T47D (cell line): Measurements from ENCODE around the gene GAS5.

ENCODE experiments used
- DNase-seq, 2 experiments: peaks; one replicate each; pipeline versions ENCODE4 v3.0.0 to v3.0.0-alpha.2; 2011 to 2012; ENCODE audit warnings: low read depth in 1 of 2, low spot score in 1 of 2
- JUND ChIP-seq: IDR thresholded peaks from 2 replicates; pipeline ENCODE4 v1.6.1; 2012; ENCODE audit warnings: low read depth
- in situ Hi-C: cut with HindIII; loops from 2 replicates; pipeline ENCODE4 v1.10.0; 2016; ENCODE audit warnings: low sequenced_read_pairs, low pct_unique_long_range_greater_than_20kb

Gene GAS5

GRCh38 chr1:173856014-173856413 lies 11.8 kb downstream of the GAS5 start:
- in situ Hi-C loops: no loop called here
- TF ChIP-seq JUND: no peak

GRCh38 chr1:173853074-173853473 lies 14.7 kb downstream of the GAS5 start:
- DNase-seq: no peak
- no peak for TF ChIP-seq JUND
- in situ Hi-C loops: no loop called here

More at GRCh38 chr1:173856014-173856413, 11.8 kb downstream of the GAS5 start:
- DNase-seq: no peak

- in situ Hi-C loops: no loop called here
- no peak for DNase-seq
- TF ChIP-seq JUND: no peak
Observed at GRCh38 chr1:173852105-173852504, 15.7 kb downstream of the GAS5 start.

GRCh38 chr1:173832748-173833147 lies 35.0 kb downstream of the GAS5 start:
- in situ Hi-C loops: no loop called here
- no peak for TF ChIP-seq JUND
- no peak for DNase-seq

- no peak for DNase-seq
- in situ Hi-C loops: no loop called here
- TF ChIP-seq JUND: no peak
Observed at GRCh38 chr1:173827611-173828010, 40.2 kb downstream of the GAS5 start.

GRCh38 chr1:173824315-173825081 lies 43.3 kb downstream of the GAS5 start, which contains the start of the genes CENPL and DARS2:
Gene CENPL, minus strand, starts transcription at chr1:173824883. Its CDS starts 13,584 bp downstream, at chr1:173811299.
Gene DARS2, plus strand, starts transcription at chr1:173824673. Its CDS starts 557 bp downstream, at chr1:173825230.
- in situ Hi-C loops: no loop called here
- TF ChIP-seq JUND: no peak

GRCh38 chr1:173823781-173824314 lies 43.9 kb downstream of the GAS5 start:
- in situ Hi-C loops: no loop called here
- DNase-seq: no peak
- TF ChIP-seq JUND: no peak

More at GRCh38 chr1:173824315-173825081, 43.3 kb downstream of the GAS5 start, which contains the start of the genes CENPL and DARS2:
- DNase-seq: peak; percentile 89 to 99

GRCh38 chr1:173821680-173822079 lies 46.1 kb downstream of the GAS5 start:
- in situ Hi-C loops: no loop called here
- TF ChIP-seq JUND: no peak
- no peak for DNase-seq

GRCh38 chr1:173818459-173818858 lies 49.3 kb downstream of the GAS5 start:
- in situ Hi-C loops: no loop called here
- DNase-seq: no peak
- TF ChIP-seq JUND: no peak
